Lung microvascular endothelial cell (primary cell): ENCODE results near the gene NSUN7. TPM values are rescaled to one million over a fixed set of nuclear protein-coding genes. Genes with fewer than 3 reads are reported as not detected.
"Not testable (repeated sequence)": the region's sequence is repeated elsewhere in the genome, so short reads cannot be mapped to it uniquely, and the experiment has no call there.

Experiments used
- DNase-seq, 2 donors: peaks; one replicate each; pipeline versions ENCODE4 v3.0.0 to v3.0.0-alpha.2; 2010; ENCODE audit warnings: low read depth in 2 of 2
- total RNA-seq: library from RNA; depleted of rRNA; stranded (reverse); fragments of >200 nt; gene quantifications from 2 replicates; pipeline ENCODE4 v1.2.1, GENCODE V29; 2014

NSUN7 gene, protein sequence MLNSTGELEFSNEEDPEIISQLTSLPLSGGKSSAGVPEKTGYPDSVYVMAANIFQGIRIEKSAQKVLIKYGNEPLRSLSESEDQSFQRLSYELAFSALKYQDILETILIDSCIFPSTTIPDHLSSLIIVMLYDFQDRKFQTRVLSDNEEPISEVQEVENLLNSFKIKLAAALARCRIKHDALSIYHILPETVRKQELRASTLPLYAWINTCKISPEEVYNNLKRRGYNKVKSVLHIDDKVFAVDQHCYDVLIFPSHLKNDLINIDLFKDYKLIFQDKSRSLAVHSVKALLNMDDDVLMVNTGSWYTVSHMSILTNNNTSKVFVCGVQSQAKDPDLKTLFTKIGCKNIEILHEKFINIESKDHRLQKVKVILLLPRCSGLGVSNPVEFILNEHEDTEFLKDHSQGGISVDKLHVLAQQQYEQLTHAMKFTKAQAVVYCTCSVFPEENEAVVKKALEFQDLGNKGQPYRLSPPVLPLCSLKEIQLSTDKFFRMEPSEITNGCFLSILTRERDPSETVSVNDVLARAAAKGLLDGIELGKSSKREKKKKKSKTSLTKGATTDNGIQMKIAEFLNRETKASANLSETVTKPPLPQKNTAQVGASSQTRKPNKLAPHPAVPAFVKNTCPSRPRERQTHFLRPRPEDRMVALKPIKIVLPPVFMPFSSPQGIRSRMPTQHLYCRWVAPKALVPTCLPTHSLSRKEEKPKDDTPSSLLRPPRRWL
- total RNA-seq, result not detected in 2 replicates

DNA sequence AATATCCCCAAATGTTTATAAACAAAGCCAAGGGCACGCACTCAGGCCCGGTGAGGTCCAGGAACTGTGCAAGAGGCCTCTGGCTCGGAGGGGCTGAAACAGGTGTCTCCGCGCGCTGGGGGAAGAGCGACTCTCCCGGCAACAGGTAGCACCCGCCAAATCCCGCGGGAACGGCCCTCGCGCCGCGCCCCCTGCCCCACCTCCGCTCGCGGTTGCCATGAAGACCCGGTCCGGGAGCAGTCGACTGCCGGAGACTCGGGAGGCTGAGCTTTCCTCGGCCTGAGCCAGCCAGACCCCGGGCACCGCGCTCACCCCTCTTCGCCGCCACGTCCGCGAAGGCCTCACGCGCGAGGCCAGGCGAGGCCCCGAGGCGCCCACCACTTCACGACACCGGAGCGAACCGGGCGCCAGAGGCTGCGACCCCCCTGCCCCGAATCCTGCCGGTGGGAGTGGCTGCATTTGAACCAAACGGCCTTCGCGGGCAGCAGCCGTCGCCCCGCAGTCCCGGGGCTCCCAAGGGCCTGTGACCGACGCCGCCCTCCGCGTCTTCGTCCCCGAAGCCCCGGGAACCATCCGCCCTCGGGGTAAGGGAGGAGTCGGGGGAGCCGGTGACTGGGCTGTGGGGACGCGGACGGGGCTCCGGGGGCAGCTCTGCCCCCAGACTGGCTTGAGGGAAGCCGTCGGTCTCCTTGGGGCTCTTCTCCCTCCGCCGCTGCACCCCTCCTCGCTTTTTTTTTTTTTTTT lies at the start of gene NSUN7:
TSS of gene NSUN7 (plus strand) at position 239 of the 744 bp plus-strand sequence. CDS start 739 bp downstream, outside the sequence.
- DNase-seq, result peak in 1 of 2 donors; percentile 6

DNA sequence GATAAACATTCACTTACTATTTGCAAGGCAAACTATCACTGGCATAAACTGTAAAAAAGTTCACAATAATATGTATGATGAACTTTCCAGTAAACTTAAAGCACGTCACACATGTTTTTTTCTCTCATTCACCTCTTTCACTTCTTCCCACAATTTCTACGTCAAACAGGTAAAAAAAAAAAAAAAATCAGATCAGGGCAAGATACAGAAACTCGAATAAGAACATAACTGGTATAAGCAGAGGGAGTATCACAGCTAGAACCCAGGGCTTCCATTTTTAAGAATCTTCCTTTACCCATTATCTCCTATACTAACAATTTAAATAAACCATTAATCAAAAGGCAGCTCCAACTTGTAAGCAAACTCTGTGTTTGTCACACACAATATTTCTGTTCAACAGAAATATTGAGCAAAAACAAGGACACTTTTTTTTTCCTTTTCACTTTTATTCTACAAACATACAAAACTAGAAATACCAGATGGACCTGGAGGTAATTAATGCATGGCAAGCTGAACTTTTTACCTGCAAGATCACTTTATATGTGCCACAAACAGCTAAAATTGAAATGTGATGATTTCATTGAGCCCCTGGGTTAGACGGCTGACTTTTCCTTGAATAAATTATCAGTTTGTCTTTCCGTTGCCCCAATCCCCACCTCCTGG lies 47.5 kb upstream of the NSUN7 start:
- no peak for DNase-seq

DNA sequence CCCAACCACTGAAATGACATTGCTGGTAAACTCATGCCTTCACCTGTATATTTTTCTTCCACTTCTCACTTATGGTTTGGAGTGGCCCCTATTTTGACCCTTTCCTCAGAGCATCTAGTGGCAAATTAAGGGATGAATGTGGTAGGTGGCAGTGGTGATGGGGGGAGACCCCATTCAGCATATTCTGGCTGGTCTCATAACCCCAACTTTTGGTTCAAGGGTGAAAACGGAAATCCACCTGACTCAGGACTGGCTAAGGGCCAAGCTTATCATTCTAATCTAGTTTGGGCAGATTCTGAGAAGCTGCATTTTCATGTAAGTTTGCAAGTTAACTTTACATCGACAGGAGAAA lies 47.0 kb upstream of the NSUN7 start:
- DNase-seq, result no peak

DNA sequence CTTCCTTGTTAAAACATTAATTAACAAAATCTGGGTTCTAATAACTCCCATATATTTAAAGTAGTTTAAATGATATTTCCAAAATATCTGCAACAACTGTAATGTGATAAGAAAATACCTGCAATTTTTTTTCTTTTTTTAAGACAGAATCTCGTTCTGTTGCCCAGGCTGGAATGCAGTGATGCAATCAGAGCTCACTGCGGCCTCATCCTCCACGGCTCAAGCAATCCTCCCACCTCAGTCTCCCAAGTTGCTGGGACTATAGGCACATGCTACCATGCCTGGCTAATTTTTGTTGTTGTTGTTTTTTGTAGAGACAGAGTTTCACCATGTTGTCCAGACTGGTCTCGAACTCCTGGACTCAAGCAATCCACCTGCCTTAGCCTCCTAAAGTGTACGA lies 45.7 kb upstream of the NSUN7 start:
- no peak for DNase-seq

DNA sequence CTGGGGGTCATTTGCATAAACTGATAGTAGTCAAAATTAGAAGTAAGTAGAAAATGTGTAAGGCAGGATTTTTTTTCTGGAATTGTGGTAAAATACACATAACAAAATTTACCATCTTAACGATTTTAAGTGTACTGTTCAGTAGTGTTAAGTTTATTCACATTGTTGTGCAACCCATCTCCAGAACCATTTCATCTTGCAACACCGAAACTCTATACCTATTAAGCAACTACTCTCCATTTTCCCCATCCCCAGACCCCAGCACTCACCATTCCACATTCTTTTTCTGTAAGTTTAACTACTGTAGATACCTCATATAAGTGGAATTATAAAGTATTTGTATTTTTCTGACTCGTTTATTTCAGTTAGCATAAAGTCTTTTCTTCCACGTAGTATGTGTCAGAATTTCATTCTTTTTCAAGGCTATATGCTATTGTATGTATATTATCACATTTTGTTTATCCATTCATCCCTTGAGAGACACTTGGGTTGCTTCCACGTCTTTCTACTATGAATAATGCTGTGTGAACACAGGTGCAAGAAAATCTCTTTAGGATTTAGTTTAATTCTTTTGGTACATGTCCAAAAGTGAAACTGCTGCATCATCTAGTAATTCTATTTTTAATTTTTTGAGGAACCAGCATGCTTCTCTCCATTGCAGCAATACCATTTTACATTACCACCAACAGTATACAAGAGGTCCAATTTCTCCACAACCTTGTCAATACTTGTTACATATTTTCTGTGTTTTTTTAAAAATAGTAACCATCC lies 39.1 kb upstream of the NSUN7 start:
- DNase-seq, result no peak

DNA sequence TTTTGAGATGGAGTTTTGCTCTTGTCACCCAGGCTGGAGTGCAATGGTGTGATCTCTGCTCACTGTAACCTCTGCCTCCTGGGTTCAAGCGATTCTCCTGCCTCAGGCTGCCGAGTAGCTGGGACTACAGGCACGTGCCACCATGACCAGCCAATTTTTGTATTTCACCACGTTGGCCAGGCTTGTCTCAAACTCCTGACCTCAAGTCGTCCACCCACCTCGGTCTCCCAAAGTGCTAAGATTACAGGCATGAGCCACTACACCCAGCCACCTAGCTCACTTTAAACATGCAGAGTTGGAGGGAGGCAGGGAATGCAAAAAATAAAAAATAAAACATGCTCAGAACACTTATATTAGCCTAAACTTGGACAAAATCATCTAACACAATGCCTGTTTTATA lies 36.8 kb upstream of the NSUN7 start:
- DNase-seq, result not testable (repeated sequence)

DNA sequence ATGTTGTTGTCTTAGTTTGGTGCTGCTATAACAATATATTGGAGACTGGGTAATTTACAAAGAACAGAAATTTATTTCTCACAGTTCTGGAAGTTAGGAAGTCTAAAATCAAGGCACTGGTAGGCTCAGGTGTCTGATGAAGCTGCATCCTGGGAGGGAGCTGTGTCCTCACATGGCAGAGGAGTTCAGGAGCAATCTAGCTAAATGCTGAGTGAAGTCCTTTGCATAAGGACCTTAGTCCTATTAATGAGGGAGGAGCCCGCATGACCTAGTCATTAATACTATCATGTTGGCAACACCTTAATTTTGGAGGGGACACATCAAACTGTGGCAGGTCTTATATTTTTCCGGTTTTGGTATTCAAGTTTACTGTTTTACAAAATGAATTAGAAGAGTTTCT lies 36.0 kb upstream of the NSUN7 start:
- DNase-seq, result no peak

DNA sequence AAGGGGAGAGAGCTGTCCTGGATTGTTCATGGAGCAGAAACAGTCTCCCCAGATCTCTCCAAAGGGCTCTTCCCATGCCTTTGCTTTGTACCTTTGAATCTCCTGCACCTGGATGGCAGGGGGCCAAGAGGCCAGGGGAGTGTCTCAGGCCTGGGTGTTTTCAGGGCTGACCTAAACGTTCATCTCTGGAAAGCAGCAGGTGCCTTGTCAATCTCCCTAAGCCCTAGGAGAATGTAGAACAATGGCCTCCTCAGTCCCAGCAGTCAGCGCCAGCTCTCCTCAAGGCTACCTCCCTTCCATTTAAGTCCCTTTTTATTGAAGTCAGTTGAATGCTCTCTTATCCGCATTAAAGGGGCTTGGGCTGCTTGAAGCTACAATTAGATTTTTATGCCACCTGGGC lies 31.2 kb upstream of the NSUN7 start:
- DNase-seq, result no peak

DNA sequence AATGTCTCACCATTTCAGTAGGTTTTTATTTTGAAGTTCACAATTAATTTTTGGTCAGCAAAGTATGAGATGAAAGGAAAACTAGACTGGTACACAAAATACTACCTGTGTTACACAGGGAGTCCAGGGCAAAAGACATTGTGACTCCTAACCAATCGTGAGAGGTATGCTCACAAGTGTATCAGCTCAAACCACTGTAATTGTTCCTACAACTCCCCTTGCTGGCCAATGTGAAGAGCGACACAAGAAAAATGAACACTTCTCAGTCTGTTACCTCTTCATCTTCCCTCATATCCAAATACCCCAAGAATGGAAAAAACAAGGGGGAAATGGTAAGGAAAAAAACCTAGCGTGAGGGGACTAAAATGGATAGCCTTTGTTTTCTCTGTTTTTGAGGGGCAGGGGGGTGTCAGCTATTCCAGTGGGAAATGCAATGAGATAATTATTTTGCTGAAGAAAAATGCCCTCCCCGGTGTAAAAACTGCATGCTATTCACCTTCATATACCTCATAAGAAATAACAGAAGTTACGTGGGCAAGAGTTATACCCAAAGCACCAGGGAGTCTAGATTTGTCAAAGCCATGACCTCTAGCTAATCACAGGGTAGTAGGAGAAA lies 30.6 kb upstream of the NSUN7 start:
- peak; percentile 35 to 59 for DNase-seq

DNA sequence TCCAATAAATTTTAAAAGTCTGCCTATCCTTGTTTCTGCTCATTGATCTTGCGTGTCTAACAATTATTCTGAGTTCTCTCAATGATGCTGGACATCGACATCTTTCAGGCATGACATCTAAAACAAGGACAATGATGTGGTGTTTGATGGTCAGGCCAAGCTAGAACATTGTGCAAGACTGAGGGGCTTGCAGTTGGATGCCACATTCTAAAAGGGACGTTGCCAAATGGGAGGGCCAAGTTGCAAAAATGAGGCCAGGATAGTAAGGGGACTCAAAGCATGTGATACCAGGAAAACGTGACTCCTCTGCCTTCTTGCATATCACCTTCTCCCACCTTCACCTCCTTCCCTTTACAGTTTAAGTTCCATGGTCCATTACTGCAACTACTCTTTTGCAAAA lies 29.4 kb upstream of the NSUN7 start:
- DNase-seq, result no peak

DNA sequence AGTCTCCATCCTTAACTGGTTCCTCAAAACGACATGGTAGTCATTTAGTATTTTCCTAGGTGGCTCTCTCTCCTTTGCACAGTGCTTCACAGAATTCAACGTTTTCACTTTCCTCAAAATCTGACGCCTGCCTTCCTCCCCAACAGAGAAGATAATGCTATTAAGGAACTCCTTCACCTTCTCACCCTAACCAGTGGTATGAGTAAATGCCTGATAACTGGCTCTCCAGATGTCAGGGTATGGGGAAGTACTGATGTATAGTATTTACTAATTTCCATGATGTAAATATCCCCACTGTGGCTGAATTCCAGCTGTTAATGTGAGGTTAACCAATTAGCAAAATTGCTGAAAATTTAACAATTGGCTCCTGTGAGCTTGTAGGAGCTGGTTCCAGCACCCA lies 28.8 kb upstream of the NSUN7 start:
- DNase-seq, result no peak

DNA sequence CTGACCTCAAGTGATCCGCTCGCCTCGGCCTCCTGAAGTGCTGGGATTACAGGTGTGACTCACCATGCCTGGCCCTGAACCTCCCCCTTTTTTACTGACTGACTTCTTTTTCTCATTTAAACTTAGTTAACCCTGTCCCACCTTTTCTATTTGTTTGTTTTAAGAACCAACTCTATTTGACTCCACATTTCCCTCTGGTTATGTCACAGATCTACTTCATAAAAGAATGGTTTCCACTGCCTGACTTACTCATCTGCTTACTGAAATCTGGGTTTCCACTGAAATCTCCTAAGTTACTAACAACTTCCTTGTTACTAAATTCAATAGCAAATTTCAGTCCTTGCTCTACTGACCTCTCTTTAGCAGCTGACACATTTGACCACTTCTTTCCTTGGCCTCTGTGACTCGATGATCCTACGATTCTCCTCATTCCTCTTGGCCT lies 28.0 kb upstream of the NSUN7 start:
- peak in 1 of 2 donors; percentile 7 for DNase-seq

DNA sequence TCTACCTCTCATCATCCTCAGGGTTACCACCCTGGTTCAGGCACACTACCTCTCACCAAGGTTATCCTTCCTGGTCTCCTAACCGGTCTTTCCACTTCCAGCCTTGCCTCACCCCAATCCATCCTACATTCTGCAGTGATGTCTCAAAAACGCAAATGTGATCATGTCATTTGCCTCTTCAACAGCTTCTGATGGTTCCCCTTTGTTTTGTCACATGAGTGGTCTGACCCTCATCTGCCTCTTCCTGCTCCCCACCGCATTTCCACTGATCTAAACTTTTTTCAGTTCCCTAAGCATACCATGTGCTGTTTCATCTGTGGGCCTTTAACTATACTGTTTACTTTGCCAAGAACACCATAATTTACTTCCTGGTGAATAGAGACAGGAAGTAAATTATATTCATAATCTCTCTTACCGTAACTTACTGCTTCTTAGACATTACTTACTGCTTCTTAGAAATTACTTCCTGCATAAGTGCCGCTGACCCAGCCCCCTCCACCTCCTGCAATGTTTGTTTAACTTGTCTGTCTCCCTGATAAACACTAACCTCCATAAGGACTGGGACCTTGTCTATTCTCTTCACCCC lies 27.1 kb upstream of the NSUN7 start:
- DNase-seq, result peak in 1 of 2 donors; percentile 37

DNA sequence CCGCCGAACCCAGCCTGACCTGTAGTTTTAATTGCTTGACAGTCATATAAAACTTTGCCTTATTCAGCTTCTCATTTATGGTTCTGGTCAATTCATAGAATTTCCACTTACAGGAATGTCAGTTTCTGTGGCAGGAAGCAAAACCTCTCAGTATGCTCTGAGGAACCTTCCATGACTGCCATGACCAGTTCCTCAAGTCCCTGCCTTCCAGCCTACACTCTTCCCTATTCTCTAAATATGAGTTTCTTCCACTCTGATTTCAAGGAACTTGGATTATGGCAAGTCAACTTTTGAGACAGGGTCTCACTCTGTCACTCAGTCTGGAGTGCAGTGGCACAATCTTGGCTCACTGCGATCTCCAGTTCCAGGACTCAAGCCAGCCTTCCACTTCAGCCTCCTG lies 26.0 kb upstream of the NSUN7 start:
- no peak for DNase-seq

DNA sequence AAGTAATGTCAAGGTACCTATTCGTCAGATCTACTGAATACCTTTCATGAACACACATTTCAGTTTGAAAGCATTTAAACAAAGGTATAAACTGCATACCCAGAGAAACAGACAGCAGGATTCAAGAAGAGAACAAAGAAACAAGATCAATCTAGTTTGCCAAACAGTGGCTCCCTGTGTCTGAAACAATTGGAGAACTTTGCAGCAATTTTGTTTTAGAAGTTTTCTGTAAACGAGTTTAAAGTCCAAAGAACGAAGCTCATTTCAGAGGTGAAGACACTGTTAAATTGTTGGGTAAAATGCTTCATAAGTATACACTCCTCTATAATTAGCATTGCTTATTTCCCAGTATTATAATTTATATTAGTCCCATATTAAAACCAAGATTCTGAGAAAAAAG lies 21.4 kb upstream of the NSUN7 start:
- no peak for DNase-seq

DNA sequence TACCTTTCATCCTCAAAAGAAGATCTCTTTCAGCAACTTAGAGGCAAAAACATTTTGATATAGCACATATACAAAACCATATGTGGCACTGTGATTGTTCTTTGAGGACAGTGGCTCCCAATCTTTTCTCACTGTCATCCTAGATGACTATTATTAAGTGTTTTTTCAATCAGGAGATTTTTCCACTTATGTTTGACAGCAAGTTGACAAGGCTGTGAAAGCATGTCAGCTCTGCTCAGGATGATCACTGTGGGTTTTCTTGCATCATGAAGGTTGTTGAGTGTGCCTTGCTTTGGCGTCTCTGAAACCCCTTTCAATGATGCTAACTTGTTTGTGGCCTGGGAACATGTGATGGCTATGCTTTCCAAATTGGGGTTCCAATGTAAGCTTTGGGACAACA lies 20.2 kb upstream of the NSUN7 start:
- no peak for DNase-seq

DNA sequence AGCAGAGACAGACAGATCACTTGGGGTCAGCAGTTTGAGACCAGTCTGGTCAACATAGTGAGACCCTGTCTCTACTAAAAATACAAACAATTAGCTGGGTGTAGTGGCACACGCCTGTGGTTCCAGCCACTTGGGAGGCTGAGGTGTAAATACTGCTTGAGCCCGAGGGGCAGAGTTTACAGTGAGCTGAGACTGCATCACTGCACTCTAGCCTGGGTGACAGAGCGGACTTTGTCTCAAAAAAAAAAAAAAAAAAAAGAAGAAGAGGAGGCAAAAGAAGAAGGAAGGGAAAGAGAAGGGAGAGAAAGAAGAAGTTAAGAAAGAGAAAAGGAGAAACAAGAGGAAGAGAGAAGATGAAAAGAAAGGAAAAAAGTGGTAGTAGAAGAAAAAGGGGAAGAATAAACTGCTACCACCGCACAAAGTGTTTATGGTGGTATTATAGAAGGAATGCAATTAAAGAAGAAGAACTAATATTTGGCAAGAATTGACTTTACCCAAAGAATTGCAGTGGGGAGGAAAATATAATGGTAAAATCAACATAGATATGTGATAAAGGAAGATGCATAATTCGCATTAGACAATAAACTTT lies 19.6 kb upstream of the NSUN7 start:
- DNase-seq, result no peak

DNA sequence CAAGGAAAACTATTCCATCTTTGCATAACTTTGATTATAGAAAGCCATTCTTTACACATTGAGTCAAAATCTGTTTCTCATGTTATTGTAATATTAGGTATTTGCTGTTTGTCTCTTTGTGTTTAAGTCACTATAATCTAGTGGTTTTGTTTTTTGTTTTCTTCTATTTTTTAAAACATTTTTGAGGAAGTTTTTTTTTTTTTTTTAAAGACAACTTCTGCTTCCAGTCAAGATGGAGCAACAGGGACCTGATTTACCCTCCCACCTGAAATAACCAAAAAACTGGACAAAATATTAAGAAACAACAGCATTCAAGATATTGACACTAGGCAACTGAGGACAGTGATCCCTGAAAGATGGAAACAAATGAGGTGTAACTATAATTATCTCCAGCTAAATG lies 18.4 kb upstream of the NSUN7 start:
- DNase-seq, result no peak

DNA sequence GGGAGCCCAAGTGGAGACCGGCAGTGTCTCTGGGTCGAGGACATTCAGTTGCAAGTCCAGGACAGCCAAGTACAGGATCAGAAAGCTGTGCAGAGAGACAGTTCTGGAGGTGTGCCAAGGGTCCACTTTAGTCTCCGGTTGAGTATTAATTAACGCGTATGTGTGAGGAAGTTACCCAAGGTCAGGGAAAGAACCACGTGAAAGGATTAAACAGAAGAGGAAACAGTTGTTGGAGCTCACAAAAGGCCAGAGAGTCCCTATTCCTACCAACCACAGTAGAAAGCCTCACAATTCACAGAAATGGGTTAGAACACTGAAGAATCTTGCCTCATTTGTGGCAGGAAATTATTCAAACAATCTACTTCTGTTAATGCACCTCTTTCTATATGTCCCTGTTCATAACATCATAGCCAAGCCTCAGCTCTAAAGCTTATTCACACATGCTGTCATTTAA lies 17.9 kb upstream of the NSUN7 start:
- DNase-seq, result peak; percentile 49 to 54

DNA sequence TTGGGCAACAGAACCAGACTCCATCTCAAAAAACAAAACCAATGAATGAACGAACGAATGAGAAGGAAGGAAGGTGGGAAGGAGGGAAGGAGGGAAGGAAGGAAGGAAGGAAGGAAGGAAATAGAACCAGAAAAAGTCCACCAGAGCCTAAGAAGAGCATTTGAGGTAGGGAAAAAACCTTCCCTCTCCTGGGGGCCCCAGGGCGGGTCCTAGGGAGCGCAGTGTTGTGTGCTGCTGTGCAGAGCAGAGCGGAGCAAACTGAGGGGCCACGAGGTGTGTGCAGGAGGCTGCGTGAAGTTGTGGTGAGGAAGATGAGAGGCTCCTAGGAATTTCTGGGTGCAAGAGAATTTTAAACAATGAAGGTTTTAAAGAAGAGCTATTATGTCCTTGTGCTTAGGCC lies 16.0 kb upstream of the NSUN7 start:
- DNase-seq, result no peak
